ENCODE results near the gene B3GNT5.
A peak's percentile ranks its signal among the peaks of the same experiment; 100 is the strongest.

The B3GNT5 gene

GRCh38 chr3:183285828-183286457 is 32.9 kb downstream of the B3GNT5 start:
- Histone ChIP-seq H3K4me1 (ENCODE audit: control insufficient read depth, insufficient read depth, low read length) (peaks cover 8% of the 10 kb centered on the region; the same call in 1 of the 2 replicates), H3K36me3 (ENCODE audit: control insufficient read depth in 2 of 2, insufficient read depth in 1 of 2, low read length in 2 of 2) (no peaks in the 10 kb centered on the region), H3K27ac (ENCODE audit: extremely low read depth, low read depth, low read length) (no peak overlapping the region), H3K4me3 (ENCODE audit: low read depth, low read length) (no peak overlapping the region), H3K9me3 (ENCODE audit: control insufficient read depth, insufficient read depth, low read depth, low read length) (no peaks in the 10 kb centered on the region)
- ChIA-PET POLR2A (no interaction called here), CTCF (interaction anchor here (0.6 to 0.8 kb wide), 2 partner anchors 55 to 170 kb away, joined by 3 to 4 read pairs; no protein-coding TSS in a partner anchor)
- TF ChIP-seq ZNF24 (tag by site-specific recombination; IDR thresholded peaks at IDR 0.05) (peak; percentile 94), HIC1 (tag by site-specific recombination; IDR thresholded peaks at IDR 0.05) (0 out of 2 replicates have a peak, but pooled peaks have one; percentile 15), SP7 (tag by site-specific recombination; IDR thresholded peaks at IDR 0.05) (peak; percentile 60), ZNF596 (tag by site-specific recombination; IDR thresholded peaks at IDR 0.05) (no peak), ZNF335 (tag by site-specific recombination; conservative IDR thresholded peaks at IDR 0.05) (peak; percentile 46; the same call in 1 of the 2 replicates), BCL11A (tag by site-specific recombination; IDR thresholded peaks at IDR 0.05; ENCODE audit: low read depth) (no peak), HOXC10 (CRISPR knock-in tag; IDR thresholded peaks at IDR 0.05) (no peak), ZNF138 (tag by site-specific recombination; IDR thresholded peaks at IDR 0.05; ENCODE audit: borderline replicate concordance) (no peak), GLI4 (tag by site-specific recombination; IDR thresholded peaks at IDR 0.05) (no peak), ZNF26 (tag by site-specific recombination; IDR thresholded peaks at IDR 0.05) (no peak), ZNF366 (tag by site-specific recombination; conservative IDR thresholded peaks at IDR 0.05) (peak; percentile 55), ZNF19 (tag by site-specific recombination; IDR thresholded peaks at IDR 0.05; ENCODE audit: low read depth) (no peak), ATF2 (tag by site-specific recombination; IDR thresholded peaks at IDR 0.05; ENCODE audit: low read depth) (peak; percentile 96), ZNF423 (tag by site-specific recombination; IDR thresholded peaks at IDR 0.05) (no peak), ZBTB17 (tag by site-specific recombination; IDR thresholded peaks at IDR 0.05) (peak; percentile 31), ZNF48 (tag by site-specific recombination; IDR thresholded peaks at IDR 0.05) (no peak), ZBTB49 (tag by site-specific recombination; IDR thresholded peaks at IDR 0.05; ENCODE audit: low read depth) (no peak), ZNF558 (tag by site-specific recombination; IDR thresholded peaks at IDR 0.05) (no peak), ZBTB21 (tag by site-specific recombination; IDR thresholded peaks at IDR 0.05) (peak; percentile 92), ZNF148 (tag by site-specific recombination; IDR thresholded peaks at IDR 0.05; ENCODE audit: borderline replicate concordance) (no peak), PRDM1 (tag by site-specific recombination; IDR thresholded peaks at IDR 0.05) (peak; percentile 90), ZNF677 (tag by site-specific recombination; IDR thresholded peaks at IDR 0.05) (no peak), ZNF610 (tag by site-specific recombination; IDR thresholded peaks at IDR 0.05; ENCODE audit: borderline replicate concordance) (no peak), ZNF629 (tag by site-specific recombination; IDR thresholded peaks at IDR 0.05) (peak; percentile 94), ZBTB20 (tag by site-specific recombination; IDR thresholded peaks at IDR 0.05) (peak; percentile 85), ZNF549 (tag by site-specific recombination; IDR thresholded peaks at IDR 0.05) (no peak), ZNF660 (tag by site-specific recombination; IDR thresholded peaks at IDR 0.05) (peak; percentile 86), SP2 (tag by site-specific recombination; IDR thresholded peaks at IDR 0.05) (peak; percentile 31; the same call in 1 of the 2 replicates), ZNF747 (tag by site-specific recombination; IDR thresholded peaks at IDR 0.05) (no peak), OSR2 (tag by site-specific recombination; IDR thresholded peaks at IDR 0.05) (no peak)

Measured in HEK293 (cell line).